GM18520 (cell line): ENCODE measurements around the gene TNFSF13.

Source experiments
- ATAC-seq: cut with Tn5 transposase; IDR thresholded peaks from one replicate; pipeline ENCODE4 v1.9.1; 2021; ENCODE audit not compliant: unreplicated experiment

TNFSF13 gene, protein sequence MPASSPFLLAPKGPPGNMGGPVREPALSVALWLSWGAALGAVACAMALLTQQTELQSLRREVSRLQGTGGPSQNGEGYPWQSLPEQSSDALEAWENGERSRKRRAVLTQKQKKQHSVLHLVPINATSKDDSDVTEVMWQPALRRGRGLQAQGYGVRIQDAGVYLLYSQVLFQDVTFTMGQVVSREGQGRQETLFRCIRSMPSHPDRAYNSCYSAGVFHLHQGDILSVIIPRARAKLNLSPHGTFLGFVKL

DNA sequence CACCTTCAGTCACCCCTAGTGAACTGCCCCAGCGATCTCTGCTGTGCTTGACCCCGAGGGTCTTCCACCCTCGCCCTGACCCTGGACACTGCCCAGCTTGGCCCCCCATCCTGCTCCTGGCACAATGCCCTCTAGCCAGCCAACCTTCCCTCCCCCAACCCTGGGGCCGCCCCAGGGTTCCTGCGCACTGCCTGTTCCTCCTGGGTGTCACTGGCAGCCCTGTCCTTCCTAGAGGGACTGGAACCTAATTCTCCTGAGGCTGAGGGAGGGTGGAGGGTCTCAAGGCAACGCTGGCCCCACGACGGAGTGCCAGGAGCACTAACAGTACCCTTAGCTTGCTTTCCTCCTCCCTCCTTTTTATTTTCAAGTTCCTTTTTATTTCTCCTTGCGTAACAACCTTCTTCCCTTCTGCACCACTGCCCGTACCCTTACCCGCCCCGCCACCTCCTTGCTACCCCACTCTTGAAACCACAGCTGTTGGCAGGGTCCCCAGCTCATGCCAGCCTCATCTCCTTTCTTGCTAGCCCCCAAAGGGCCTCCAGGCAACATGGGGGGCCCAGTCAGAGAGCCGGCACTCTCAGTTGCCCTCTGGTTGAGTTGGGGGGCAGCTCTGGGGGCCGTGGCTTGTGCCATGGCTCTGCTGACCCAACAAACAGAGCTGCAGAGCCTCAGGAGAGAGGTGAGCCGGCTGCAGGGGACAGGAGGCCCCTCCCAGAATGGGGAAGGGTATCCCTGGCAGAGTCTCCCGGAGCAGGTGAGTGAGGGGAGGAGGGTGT lies at the start of gene TNFSF13:
Gene TNFSF13 (plus strand): TSS at position 207 of the 776 bp plus-strand sequence. CDS start 290 bp downstream, at position 497.
- no peak for ATAC-seq

DNA sequence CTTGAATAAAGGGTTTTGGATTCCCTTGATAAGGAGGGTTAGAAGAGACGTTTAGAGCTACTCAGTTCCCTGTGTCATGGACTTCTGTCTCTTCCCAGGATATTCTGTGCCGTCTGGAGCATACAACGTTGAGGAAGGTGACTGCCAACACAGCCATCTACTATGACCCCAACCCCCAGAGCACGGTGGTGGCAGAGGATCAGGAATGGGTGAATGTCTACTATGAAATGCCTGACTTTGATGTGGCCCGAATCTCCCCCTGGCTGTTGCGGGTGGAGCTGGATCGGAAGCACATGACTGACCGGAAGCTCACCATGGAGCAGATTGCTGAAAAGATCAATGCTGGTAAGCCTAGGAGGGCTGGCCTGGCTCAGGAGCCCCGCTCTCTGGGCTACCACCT lies 49.7 kb upstream of the TNFSF13 start:
- no peak for ATAC-seq

DNA sequence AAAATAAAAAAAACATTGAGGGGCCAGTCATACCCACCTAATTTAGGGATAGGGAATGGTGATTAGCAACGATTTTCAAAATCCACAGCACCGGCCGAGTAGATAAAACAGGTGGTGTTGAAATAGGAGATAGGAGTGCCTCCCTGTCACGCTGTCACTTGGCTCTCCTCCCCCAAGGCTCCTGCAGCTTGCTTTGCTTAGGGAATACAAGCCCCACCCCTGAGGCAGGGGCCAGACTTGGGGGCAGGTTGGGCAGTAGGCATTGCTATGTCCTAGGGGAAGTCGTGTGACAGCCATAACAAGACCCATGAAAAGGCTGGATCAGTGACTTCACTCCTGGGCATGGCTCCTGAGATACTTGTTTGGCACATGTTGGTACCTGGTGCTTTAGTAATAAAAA lies 48.6 kb upstream of the TNFSF13 start:
- ATAC-seq = no peak

DNA sequence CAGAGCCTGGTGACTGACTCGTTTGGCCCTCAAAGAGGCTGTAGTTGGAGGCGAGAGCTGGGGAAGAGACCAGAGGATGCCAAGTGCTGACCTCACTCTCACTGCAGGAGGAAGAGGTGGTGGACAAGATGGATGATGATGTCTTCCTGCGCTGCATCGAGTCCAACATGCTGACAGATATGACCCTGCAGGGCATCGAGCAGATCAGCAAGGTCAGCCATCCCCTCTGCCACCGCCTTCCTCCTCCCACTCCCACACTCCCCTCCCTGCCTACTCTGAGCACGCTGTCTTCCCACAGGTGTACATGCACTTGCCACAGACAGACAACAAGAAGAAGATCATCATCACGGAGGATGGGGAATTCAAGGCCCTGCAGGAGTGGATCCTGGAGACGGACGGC lies 47.4 kb upstream of the TNFSF13 start:
- no peak for ATAC-seq

DNA sequence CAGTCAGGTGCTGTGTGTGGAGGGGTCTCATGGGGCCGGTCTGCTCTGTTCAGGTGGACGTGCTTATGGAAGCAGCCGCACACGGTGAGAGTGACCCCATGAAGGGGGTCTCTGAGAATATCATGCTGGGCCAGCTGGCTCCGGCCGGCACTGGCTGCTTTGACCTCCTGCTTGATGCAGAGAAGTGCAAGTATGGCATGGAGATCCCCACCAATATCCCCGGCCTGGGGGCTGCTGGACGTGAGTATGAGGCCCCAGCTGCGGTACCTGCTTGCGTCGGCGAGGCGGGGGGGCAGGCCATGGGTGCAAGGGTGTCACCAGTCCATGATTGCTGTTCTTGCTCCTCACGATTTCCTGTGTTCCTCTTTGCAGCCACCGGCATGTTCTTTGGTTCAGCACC lies 46.4 kb upstream of the TNFSF13 start:
- no peak for ATAC-seq

DNA sequence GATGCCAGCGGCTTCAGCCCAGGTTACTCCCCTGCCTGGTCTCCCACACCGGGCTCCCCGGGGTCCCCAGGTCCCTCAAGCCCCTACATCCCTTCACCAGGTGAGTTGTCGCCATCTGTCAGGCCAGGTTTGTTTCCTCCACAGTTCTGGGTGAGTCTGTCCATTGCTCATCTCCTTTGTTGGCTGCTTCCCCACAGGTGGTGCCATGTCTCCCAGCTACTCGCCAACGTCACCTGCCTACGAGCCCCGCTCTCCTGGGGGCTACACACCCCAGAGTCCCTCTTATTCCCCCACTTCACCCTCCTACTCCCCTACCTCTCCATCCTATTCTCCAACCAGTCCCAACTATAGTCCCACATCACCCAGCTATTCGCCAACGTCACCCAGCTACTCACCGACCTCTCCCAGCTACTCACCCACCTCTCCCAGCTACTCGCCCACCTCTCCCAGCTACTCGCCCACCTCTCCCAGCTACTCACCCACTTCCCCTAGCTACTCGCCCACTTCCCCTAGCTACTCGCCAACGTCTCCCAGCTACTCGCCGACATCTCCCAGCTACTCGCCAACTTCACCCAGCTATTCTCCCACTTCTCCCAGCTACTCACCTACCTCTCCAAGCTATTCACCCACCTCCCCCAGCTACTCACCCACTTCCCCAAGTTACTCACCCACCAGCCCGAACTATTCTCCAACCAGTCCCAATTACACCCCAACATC lies 45.6 kb upstream of the TNFSF13 start:
- no peak for ATAC-seq

DNA sequence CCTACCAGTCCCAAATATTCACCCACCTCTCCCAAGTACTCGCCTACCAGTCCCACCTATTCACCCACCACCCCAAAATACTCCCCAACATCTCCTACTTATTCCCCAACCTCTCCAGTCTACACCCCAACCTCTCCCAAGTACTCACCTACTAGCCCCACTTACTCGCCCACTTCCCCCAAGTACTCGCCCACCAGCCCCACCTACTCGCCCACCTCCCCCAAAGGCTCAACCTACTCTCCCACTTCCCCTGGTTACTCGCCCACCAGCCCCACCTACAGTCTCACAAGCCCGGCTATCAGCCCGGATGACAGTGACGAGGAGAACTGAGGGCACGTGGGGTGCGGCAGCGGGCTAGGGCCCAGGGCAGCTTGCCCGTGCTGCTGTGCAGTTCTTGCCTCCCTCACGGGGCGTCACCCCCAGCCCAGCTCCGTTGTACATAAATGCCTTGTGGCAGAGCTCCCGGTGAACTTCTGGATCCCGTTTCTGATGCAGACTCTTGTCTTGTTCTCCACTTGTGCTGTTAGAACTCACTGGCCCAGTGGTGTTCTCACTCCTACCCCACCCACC lies 44.6 kb upstream of the TNFSF13 start:
- no peak for ATAC-seq

DNA sequence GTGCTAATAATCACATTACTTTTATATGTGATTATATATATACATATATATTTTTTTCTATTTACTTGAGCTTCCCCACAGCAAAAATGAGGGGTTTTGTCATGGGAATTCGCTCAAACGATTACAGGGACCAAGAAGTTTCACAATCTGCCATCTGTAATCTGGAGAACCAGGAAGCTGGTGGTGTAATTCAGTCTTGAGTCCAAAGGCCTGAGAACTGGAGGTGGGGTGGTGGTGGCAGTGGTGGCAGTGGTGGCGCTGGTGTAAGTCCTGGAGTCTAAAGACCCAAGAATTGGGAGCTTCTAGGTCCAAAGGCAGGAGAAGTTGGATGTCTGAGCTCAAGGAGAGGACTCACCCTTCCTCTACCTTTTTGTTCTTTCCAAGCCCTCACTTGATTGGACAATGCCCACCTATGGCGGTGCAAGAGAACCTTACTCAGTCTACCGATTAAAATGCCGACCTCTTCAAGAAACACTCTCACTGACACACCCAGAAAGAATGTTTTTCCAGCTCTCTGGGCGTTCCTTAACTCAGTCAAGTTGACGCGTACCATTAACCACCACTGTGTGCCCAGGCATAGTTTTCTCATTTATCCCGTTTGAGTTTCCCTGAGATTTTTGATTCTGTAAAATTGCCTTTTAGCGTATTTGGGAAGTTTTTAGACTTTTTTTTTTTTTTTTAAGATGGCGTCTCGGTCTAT lies 42.5 kb upstream of the TNFSF13 start:
- no peak for ATAC-seq

DNA sequence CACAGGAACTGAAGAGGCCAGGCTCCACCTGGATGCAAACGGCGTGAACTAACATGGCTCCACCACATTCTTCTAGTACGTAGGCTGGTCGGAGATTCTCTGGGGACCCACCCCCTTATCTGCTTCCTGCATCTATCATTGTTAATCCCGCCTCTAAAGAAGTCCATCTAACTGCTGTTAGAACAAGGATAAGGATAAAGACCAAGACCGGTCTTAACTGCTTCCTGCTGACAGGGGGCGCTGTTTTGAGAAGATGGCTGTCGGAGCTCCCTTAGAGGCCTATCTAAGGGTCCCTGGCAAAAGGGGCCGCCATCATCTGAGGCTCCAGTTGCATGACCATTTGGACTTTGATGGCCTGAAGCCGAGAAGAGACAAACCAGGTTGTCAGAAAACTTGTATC lies 35.5 kb upstream of the TNFSF13 start:
- ATAC-seq = no peak

DNA sequence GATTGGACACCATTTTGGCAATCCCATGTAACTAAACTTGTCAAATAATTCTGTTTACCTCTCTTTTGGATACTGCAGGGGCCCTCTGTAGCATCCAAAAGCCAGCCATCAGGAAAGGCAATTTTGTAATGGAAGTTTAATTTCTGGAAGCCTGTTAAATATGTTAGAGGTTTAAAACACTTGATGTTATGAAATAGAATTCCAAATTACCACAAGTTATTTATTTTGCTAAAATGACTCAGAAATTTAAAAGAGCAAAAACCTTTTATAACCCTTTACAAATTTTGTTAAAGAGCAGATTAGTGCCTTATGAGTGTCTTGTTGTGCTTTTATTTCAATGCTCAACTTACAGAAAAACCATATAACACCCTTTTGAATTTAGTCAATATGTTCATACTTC lies 29.7 kb upstream of the TNFSF13 start:
- no peak for ATAC-seq

DNA sequence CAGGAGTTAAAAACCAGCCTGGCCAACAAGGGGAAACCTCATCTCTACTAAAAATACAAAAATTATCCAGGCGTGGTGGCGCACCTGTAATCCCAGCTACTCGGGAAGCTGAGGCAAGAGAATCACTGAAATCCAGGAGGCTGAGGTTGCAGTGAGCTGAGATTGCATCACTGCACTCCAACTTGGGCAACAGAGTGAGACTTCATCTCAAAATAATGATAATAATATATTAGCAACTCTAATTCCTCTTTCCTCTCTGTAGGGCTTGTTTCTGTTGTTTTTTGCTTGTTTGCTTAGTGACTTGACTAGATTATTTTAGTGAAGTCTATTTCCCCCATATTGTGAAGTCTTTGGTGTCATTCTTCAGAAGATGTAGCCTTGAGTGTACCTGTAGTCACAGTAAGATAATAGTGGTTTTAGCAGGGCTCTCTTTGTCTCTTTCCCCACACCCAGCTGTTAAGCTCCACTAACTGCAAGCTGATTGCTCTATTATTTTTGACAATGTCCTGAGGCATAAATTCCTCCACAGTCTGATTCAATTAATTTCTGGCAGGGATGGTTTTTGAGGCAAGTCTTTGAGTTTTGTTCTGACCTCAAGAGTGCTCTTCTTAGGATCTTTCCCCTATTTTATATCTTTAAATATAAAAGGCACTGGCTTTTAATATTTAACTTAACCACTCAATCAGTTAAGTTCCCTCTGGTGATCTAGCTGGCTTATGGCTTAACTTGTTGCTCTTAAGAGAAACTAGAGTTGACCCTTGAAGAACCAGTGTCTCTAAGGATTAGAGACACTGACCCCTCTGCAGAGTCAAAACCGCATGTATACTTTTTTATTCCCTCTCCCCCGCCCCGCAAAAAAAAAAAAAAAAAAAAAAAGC lies 28.3 kb upstream of the TNFSF13 start:
- no peak for ATAC-seq

DNA sequence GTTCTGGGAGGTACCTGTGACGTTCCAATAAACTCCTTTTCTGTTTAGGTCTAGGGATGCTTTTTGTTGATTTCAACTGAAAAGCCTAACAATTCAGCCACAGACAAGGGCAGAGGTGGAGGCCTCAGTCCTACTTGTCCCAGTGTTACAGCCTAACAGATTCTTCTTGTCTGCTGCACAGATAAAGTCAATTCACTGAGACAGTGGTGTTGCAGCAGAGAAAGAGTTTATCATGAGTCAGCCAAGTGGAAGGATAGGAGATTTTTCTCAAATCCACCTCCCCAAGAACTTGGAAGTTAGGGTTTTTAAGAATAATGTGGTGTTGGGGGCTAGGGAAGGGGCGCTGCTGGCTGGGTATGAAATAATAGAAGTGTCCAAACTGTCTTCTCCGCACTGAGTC lies 20.5 kb upstream of the TNFSF13 start:
- ATAC-seq = no peak

DNA sequence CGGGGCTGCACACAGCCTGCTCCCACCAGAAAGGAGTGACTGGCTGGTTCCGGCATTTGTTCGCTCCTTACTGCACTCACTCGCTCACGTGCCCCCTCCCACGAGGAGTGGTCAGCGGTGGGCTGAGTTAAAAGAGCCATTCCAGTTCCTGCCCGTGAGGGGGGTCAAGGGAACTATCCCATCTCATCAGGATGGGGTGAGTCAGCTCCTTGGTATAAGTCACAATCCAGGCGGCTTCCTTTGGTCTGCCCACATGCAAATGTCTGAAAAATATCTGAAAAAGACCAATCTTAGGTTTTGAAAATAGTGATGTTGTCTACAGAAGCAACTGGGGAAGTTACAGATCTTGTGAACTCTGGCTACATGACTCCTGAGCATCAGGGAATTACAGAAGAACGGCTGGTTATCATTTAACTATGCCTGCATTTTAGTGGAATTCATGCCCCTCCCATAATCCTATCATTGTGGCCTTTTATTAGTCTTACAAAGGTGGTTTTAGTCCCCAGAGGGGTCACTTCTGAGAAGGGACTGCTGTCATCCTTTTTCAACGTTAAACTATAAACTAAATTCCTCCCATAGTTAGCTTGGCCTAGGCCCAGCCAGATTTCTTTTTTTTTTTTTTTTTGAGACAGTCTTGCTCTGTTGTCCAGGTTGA lies 19.5 kb upstream of the TNFSF13 start:
- ATAC-seq = no peak

DNA sequence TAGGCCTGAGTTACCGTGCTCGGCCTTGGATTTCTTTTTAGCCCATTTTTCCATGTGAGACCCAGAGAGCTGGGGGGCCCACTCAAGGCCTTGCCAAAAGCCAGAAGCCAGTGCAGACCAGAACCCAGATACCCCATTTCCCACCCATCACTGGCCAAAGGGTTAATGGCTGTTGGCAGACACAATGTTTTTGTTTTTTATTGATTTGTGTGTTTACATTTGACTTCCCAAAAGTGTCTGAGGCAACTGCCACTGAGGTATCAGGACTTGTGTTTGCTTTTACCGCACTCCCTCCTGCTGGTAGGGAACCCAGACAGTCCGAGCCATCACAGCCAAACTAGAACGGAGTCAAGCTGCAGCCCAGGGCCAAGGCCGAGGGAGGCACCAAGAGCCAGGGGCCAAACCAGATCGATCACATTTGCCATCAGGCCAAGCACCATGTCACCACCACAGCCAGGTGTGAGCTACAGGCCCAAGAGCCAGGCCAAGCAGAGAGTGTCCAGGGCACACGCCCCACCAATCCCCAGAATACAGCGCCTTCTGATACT lies 17.4 kb upstream of the TNFSF13 start:
- ATAC-seq = no peak

DNA sequence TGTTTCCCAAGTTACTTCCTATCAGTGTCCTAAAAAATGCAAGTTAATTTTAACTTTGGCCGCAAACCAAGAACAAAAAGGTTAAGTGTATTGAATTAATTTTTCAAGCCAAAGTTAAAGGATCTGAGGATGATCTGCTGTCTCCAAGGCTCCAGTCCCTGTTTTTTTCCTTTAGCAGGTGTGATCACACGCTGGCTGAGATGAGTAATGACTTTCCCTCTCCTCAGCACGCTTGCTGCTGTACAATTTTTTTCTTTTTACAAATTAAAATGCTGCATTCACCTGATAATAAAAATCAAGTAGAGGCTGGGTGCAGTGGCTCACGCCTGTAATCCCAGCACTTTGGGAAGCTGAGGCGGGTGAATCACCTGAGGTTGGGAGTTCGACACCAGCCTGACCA lies 13.6 kb upstream of the TNFSF13 start:
- no peak for ATAC-seq

DNA sequence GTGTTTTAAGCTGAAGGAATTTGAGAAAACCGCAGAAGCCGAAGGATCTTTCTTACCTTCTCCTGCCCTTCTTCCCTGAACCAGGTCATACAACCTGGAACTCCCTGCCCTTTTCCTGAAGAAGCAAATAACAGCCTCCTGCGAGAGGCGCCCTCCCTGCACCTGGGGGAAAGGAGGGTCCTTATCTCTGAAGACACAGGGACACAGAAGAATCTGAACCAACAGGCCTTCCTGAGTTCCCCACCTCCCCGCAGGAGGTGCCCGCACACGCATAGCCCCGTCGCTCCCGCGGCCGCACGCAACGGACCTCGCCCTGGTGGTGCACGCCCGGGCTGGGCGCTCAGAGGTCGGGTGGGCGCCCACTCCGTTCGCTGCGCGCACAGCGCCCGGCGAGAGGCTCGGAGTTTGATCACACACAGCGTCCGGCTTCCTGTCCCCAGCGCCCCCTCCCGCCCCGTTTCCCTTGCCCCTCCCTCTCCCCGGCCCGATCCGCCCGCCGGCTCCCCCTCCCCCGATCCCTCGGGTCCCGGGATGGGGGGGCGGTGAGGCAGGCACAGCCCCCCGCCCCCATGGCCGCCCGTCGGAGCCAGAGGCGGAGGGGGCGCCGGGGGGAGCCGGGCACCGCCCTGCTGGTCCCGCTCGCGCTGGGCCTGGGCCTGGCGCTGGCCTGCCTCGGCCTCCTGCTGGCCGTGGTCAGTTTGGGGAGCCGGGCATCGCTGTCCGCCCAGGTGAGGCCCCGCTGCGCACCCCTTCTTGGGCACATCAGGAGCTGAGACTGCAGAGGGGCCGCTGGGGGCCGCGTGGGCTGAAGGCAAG lies 9.8 kb upstream of the TNFSF13 start, which contains the start of gene TNFSF12:
Gene TNFSF12 (plus strand): TSS at position 474 of the 816 bp plus-strand sequence. CDS start 96 bp downstream, at position 570.
- ATAC-seq = no peak

DNA sequence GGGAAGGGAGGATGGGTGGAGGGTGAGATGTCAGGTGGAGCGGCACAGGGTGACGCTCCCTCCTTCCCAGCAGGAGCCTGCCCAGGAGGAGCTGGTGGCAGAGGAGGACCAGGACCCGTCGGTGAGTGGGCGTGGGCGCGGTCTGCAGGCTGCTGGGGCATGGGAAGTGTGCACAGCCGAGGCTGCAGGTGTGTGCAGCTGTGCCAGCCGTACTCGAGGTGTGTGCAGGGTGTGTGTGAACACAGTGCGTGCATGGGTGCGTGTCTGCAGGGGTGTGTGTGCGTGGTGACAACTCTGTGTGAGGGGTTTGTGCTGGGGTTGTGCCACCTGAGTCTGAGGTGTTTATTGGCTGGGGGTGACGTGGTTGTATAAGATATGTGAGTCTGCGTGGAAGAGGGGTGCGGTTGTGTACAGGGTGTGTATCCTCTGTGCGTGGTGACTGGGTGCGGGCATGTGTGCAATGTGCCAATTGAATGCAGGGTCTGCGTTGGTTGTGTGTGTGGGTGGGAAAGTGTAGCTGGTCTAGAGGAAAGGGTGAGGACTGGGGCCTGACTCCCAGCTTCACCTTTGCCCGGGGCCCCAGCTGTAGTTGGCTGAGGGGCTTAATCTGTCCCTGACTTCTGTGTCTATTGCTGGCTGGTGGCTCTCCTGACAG lies 9.0 kb upstream of the TNFSF13 start:
- no peak for ATAC-seq

DNA sequence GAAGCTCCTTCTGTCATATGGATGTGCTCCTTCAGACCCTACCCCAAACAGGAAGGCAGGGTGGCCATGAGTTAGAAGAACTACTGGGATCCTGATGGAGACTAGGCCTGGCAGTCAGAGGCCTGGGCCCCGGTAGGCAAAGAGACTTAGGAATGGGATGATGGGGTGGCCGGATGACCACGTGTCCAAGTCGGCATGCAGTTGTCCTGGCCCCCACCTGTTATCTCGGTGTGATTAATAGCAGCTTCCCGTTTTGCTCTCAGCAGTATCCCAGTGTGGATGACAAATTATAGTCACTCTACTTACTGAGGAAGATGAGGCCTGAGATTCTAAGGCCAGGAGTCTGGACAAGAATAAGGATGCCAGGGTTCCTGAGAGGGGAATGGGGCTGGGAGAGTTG lies 8.2 kb upstream of the TNFSF13 start:
- ATAC-seq = no peak
